ENCODE results near the gene TCOF1.

TCOF1 gene
- 96.0 to 101 reads per million in 2 donors for total RNA-seq

GRCh38 chr5:150357326-150358260, at the start of gene TCOF1:
TSS of gene TCOF1 (plus strand) at chr5:150357697. CDS start at chr5:150357747, 50 bp downstream.
- DNase-seq: peak; percentile 94 to 96 (median 96)

- no peak for DNase-seq
Measured at GRCh38 chr5:150309101-150309885, 48.2 kb upstream of the TCOF1 start.

GRCh38 chr5:150309886-150310239, 47.6 kb upstream of the TCOF1 start:
- no peak for DNase-seq

- no peak for DNase-seq
Measured at GRCh38 chr5:150310246-150310645, 47.3 kb upstream of the TCOF1 start.

- no peak for DNase-seq
Measured at GRCh38 chr5:150311015-150311692, 46.3 kb upstream of the TCOF1 start.

- no peak for DNase-seq
Measured at GRCh38 chr5:150312518-150312917, 45.0 kb upstream of the TCOF1 start.

- DNase-seq: no peak
Measured at GRCh38 chr5:150313501-150313900, 44.0 kb upstream of the TCOF1 start.

- no peak for DNase-seq
Measured at GRCh38 chr5:150313921-150314716, 43.4 kb upstream of the TCOF1 start.

- no peak for DNase-seq
Measured at GRCh38 chr5:150315245-150315644, 42.3 kb upstream of the TCOF1 start.

GRCh38 chr5:150316320-150316719, 41.2 kb upstream of the TCOF1 start:
- no peak for DNase-seq

GRCh38 chr5:150317048-150318003, 40.2 kb upstream of the TCOF1 start:
- DNase-seq: no peak

- no peak for DNase-seq
Measured at GRCh38 chr5:150318613-150319483, 38.6 kb upstream of the TCOF1 start.

- no peak for DNase-seq
Measured at GRCh38 chr5:150319484-150319790, 38.1 kb upstream of the TCOF1 start.

GRCh38 chr5:150320044-150320613, 37.4 kb upstream of the TCOF1 start:
- no peak for DNase-seq

GRCh38 chr5:150321211-150321610, 36.3 kb upstream of the TCOF1 start:
- DNase-seq: no peak

- DNase-seq: no peak
Measured at GRCh38 chr5:150321784-150322183, 35.7 kb upstream of the TCOF1 start.

- no peak for DNase-seq
Measured at GRCh38 chr5:150322202-150322601, 35.3 kb upstream of the TCOF1 start.

GRCh38 chr5:150323092-150323491, 34.4 kb upstream of the TCOF1 start:
- no peak for DNase-seq

GRCh38 chr5:150323819-150324218, 33.7 kb upstream of the TCOF1 start:
- DNase-seq: no peak

GRCh38 chr5:150325426-150325825, 32.1 kb upstream of the TCOF1 start:
- no peak for DNase-seq

All from T-helper 2 cell (primary cell).